NCI-H1436 treated with DMSO at 0.1 percent for 48 hours (cell line): ENCODE data around the gene NT5DC4.
"Not testable (repeated sequence)": the region's sequence is repeated elsewhere in the genome, so short reads cannot be mapped to it uniquely, and the experiment has no call there.

ENCODE experiments used
- DNase-seq: peaks from one replicate; lab custom pipeline; 2025; lab: John Stamatoyannopoulos, UW

Gene NT5DC4

GRCh38 chr2:112699984-112700667 is 20.7 kb upstream of the NT5DC4 start:
- DNase-seq: no peak

- no peak for DNase-seq
Measured at GRCh38 chr2:112701052-112701451, 19.8 kb upstream of the NT5DC4 start.

- no peak for DNase-seq
Measured at GRCh38 chr2:112703684-112704083, 17.1 kb upstream of the NT5DC4 start.

GRCh38 chr2:112705575-112705974 is 15.2 kb upstream of the NT5DC4 start:
- DNase-seq: no peak

- no peak for DNase-seq
Measured at GRCh38 chr2:112706170-112706664, 14.6 kb upstream of the NT5DC4 start.

- not testable (repeated sequence) for DNase-seq
Measured at GRCh38 chr2:112706947-112707346, 13.9 kb upstream of the NT5DC4 start.

GRCh38 chr2:112708968-112709367 is 11.9 kb upstream of the NT5DC4 start:
- no peak for DNase-seq

- no peak for DNase-seq
Measured at GRCh38 chr2:112709703-112710102, 11.1 kb upstream of the NT5DC4 start.

GRCh38 chr2:112710956-112711750 is 9.7 kb upstream of the NT5DC4 start:
- DNase-seq: no peak

- no peak for DNase-seq
Measured at GRCh38 chr2:112712465-112712864, 8.4 kb upstream of the NT5DC4 start.

GRCh38 chr2:112712903-112713584 is 7.8 kb upstream of the NT5DC4 start:
- DNase-seq: no peak

- DNase-seq: no peak
Measured at GRCh38 chr2:112713585-112713925, 7.3 kb upstream of the NT5DC4 start.

GRCh38 chr2:112713926-112714325 is 6.9 kb upstream of the NT5DC4 start:
- no peak for DNase-seq

GRCh38 chr2:112714331-112714730 is 6.5 kb upstream of the NT5DC4 start:
- no peak for DNase-seq

- DNase-seq: no peak
Measured at GRCh38 chr2:112714836-112715631, 5.8 kb upstream of the NT5DC4 start.

GRCh38 chr2:112716094-112716493 is 4.7 kb upstream of the NT5DC4 start:
- not testable (repeated sequence) for DNase-seq

- DNase-seq: not testable (repeated sequence)
Measured at GRCh38 chr2:112716826-112717352, 3.9 kb upstream of the NT5DC4 start.

GRCh38 chr2:112718863-112719370 is 1.9 kb upstream of the NT5DC4 start:
- DNase-seq: no peak

- no peak for DNase-seq
Measured at GRCh38 chr2:112721819-112722522, 1.2 kb downstream of the NT5DC4 start.

- no peak for DNase-seq
Measured at GRCh38 chr2:112722816-112723546, 2.2 kb downstream of the NT5DC4 start.
